Small intestine (tissue), 7 donors: ENCODE measurements around the gene MEGF6. TPM values are rescaled to one million over a fixed set of nuclear protein-coding genes. Genes with fewer than 3 reads are reported as not detected.
A peak's percentile ranks its signal among the peaks of the same experiment; 100 is the strongest.

ENCODE experiments used
- DNase-seq, 2 donors: peaks; one replicate each; pipeline versions ENCODE4 v3.0.0 to v3.0.0-alpha.2; 2013
- FAIRE-seq: peaks from 2 replicates; lab custom pipeline; 2012; peaks lifted over from hg19 to GRCh38; lab: Jason Lieb, UNC
- H3K27ac ChIP-seq, 3 donors: one replicate each; pipeline ENCODE4 v1.5.1; 2013; ENCODE audit warnings: low read length in 2 of 3, mild to moderate bottlenecking in 2 of 3, control low read depth in 1 of 3, inconsistent platforms in 1 of 3, low read depth in 1 of 3, moderate library complexity in 1 of 3
- H3K27me3 ChIP-seq, 3 donors: one replicate each; pipeline ENCODE4 v1.6.1; 2013; ENCODE audit warnings: low read length in 3 of 3, inconsistent platforms in 1 of 3; ENCODE audit not compliant: control insufficient read depth in 3 of 3, insufficient read depth in 3 of 3
- H3K36me3 ChIP-seq, 3 donors: one replicate each; pipeline ENCODE4 v1.6.1; 2013; ENCODE audit warnings: low read length in 3 of 3, inconsistent platforms in 1 of 3, low read depth in 1 of 3, mild to moderate bottlenecking in 1 of 3, moderate library complexity in 1 of 3; ENCODE audit not compliant: control insufficient read depth in 3 of 3, insufficient read depth in 2 of 3
- H3K4me1 ChIP-seq, 3 donors: one replicate each; pipeline ENCODE4 v1.6.1; 2013; ENCODE audit warnings: low read length in 2 of 3, inconsistent platforms in 1 of 3, low read depth in 1 of 3, mild to moderate bottlenecking in 1 of 3, moderate library complexity in 1 of 3; ENCODE audit not compliant: control insufficient read depth in 3 of 3, insufficient read depth in 2 of 3
- H3K4me3 ChIP-seq, 3 donors: one replicate each; pipeline ENCODE4 v1.5.1; 2013; ENCODE audit warnings: low read length in 3 of 3, control low read depth in 1 of 3, inconsistent platforms in 1 of 3, low read depth in 1 of 3, mild to moderate bottlenecking in 1 of 3, moderate library complexity in 1 of 3
- H3K9me3 ChIP-seq, 2 donors: one replicate each; pipeline ENCODE4 v1.6.1; 2013; ENCODE audit warnings: low read depth in 1 of 2, low read length in 1 of 2; ENCODE audit not compliant: control insufficient read depth in 2 of 2, insufficient read depth in 1 of 2
- WGBS, 3 donors: extraction: QIAGEN DNeasy Blood & Tissue Kit; methylation state at CpG; one replicate each; pipeline ENCODE4 v1.1.7; 2013; 5-methylcytosine and 5-hydroxymethylcytosine counted together
- polyA plus RNA-seq, 4 donors: library from polyadenylated mRNA; stranded (reverse) in 3 of 4; unstranded in 1 of 4; fragments of 200-250 nt in 3 of 4; fragments of 120-200 nt in 1 of 4; gene quantifications; one replicate each; pipeline versions ENCODE4 v1.2.1 to v1.2.3, GENCODE V29; 2013
- donor health status: healthy with polysubstance abuse.
- donor health status: control.
- donor health status: control.
- donor health status: Bipolar disorder and iron deficiency.
- donor health status: healthy.

Gene MEGF6
- polyA plus RNA-seq, 4 donors = 0.45 to 5.8 (median 3.7) TPM

DNA sequence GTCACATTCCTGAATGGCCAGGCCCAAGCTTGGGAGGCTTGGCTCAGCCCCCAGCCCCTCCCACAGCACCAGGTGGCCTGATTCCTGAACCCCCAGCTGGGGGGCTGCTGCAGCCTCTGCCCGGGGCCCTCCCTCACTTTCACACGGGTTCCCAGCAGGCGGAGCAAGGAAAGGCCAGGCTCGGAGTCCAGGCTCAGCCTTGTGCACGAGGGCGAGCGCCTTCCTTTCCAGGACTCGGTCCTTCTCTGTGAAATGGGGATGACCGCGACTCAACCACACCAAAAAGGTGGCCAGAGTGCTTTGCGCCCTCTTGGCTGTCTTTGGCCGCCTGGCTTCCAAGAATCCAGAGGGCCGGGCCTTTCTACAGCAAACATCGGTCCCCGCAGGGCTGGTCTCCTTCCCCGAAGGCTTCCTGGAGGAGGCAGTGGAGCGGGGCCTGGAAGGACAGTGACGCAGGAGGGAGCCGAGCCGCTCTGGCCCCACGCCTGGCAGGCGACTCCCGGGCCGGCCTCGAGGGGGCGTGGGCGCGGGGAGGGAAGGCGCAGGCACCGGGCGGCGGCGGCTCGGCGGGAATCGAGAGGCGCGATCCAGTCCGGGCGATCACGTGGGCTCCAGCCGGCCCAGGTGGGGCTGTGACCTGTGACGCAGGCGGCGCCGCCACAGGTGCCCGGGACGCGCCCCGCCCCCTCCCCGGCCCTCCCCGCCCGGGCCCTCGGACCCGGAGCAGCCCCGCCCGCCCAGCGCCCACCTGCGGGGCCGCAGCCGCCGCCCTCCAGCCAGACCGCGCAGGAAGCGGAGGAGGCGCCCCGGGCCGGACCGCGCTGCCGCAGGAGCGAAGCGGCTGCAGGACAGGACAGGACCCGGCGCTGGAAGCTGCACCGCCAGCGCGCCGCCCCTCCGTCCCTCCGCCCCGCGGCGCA, 157.2 kb downstream of the MEGF6 start, which contains the start of gene ARHGEF16:
Gene ARHGEF16 (plus strand): TSS at position 775 of the 920 bp plus-strand sequence. CDS start 8,420 bp downstream, outside the sequence.
- Histone ChIP-seq H3K36me3 (peaks cover 0 to 18% (median 0%) of the 10 kb centered on the region in 3 donors), H3K27ac (peak within 1 kb of the TSS; percentile 88 to 97 (median 88)), H3K27me3 (peaks cover 0 to 2% (median 0%) of the 10 kb centered on the region in 3 donors), H3K4me3 (peak within 1 kb of the TSS; percentile 64 to 78 (median 64)), H3K9me3 (no peaks in the 10 kb centered on the region), H3K4me1 (peaks cover 5 to 51% (median 9%) of the 10 kb centered on the region in 3 donors)
- 4 to 8% (median 5%) methylated on average over 33 to 84 of the region's 84 CpGs for WGBS, 3 donors
- DNase-seq = peak; percentile 93 to 94
- no peak for FAIRE-seq

DNA sequence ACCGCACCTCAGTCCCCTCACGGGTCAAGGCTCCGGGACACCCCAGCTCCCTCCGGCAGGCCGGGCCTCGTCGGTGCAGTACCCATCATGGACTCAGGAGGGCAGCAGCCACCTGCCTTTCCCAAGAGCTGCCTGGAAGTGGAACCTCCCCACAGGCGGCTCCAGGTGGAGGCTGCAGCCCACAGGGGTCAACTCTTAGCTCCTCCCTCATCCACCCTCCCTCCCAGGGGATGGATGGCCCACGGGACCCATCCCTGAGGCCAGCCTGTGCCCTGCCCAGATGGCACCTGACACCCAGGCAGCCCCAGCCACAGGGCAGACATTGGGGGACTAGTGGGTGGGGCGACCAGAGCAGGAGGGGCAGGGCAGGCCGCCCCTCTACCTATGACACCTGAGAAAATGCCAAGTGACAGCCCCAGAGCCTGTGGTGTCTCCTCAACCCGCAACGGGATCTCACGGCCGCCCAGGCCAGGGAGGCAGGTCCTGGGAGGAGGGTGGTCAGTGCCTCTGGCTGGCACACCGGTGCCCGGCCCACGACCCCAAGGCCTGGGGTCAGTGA, 158.0 kb downstream of the MEGF6 start:
- H3K27me3 ChIP-seq = peaks cover 0 to 2% (median 0%) of the 10 kb centered on the region in 3 donors
- DNase-seq (peak; percentile 77 to 90), FAIRE-seq (no peak)
- WGBS, 3 donors = 19 to 25% (median 21%) methylated on average over 17 to 18 of the region's 18 CpGs
- peaks cover 5 to 42% (median 9%) of the 10 kb centered on the region in 3 donors for H3K4me1 ChIP-seq
- no peaks in the 10 kb centered on the region for H3K9me3 ChIP-seq
- no peak overlapping the region for H3K4me3 ChIP-seq
- peak overlapping the region in 2 of 3 donors; percentile 77 to 86 for H3K27ac ChIP-seq
- H3K36me3 ChIP-seq = peaks cover 0 to 13% (median 0%) of the 10 kb centered on the region in 3 donors

DNA sequence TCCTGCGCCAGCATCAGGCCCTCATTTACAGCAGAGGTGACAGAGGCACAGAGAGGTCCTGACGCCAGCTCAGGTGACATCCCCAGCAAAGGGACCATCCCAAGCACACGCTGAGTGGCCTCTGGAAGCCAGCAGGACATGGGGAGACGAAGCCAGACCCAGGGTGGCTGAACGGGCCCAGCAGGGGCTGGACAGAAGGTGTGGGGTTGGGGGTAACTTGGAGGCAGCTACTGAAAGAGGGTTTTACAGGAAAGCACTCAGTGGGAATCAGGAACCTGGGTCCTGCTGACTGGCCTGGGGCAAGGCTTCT, 158.5 kb downstream of the MEGF6 start:
- H3K9me3 ChIP-seq = no peaks in the 10 kb centered on the region
- H3K4me1 ChIP-seq = peaks cover 5 to 38% (median 8%) of the 10 kb centered on the region in 3 donors
- peaks cover 0 to 8% (median 0%) of the 10 kb centered on the region in 3 donors for H3K36me3 ChIP-seq
- H3K27me3 ChIP-seq = peaks cover 0 to 2% (median 0%) of the 10 kb centered on the region in 3 donors
- H3K4me3 ChIP-seq = no peak overlapping the region
- no peak overlapping the region for H3K27ac ChIP-seq
- no peak for DNase-seq
- 34 to 49% (median 45%) methylated on average over 5 of the region's 5 CpGs for WGBS, 3 donors
- no peak for FAIRE-seq

DNA sequence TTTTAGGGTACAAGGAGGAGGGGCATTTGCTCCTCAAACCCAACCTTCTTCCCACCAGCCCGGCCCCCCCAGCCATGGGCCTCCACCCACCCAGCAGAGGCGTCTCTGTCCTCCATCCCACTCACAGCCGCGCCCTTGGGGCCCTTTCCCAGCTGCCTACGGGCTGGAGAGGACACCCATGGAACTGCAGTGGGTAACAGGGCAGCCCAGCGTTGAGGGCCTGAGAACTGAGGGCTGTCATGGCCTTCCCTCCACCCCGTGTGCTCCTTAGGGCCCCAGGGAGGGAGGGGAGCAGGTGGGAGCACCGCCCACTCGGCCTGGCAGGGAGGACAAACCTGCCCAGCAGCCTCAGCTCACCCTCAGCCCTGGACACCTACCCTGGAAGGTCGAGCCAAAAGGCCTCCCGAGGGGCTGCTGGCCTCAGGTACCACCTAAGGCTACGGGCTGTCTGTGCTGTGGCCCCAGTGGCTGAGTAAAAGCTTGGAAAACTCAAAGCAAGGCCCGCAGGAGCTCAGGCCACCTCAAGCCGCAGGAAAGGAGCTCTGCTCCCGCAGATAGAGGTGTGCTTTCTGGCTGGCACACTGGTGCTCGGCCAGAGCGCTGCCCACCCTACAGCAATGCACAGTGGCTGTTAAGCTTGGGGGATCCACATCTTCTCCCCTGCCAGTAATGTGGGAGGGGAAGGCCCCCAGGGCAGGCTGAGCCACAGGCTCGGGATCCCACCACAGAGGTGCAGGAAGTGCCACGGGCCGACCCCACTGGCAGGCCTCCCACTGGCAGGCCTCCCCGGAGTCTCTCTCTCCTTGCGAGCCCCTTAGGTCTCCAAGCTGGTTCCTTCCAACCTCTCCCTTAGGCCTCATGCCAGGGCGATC, 159.1 kb downstream of the MEGF6 start:
- Histone ChIP-seq H3K9me3 (no peaks in the 10 kb centered on the region), H3K27me3 (peaks cover 0 to 2% (median 0%) of the 10 kb centered on the region in 3 donors), H3K4me3 (no peak overlapping the region), H3K27ac (no peak overlapping the region), H3K36me3 (peaks cover 0 to 2% (median 0%) of the 10 kb centered on the region in 3 donors), H3K4me1 (peaks cover 2 to 32% (median 3%) of the 10 kb centered on the region in 3 donors)
- FAIRE-seq (no peak), DNase-seq (no peak)
- WGBS, 3 donors = 68 to 75% (median 68%) methylated on average over 22 to 23 of the region's 23 CpGs

DNA sequence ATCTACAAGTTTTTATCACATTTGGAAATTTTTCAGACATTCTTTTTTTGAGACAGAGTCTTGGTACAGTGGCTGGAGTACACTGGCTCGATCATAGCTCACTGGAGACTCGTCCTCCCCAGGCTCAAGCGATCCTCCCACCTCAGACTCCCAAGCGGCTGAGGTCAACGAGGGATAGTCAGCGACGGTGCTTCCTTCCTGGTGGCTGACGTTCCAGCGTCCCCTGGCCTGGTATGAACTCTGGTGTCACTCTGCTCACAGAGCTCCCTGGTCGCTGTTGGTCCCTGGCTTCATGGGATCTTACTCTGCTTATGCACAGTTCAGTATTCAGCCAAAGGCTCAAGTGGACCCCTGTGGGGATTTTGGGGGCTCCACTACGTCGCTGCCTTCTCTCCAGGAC, 160.3 kb downstream of the MEGF6 start:
- no peak overlapping the region for H3K4me3 ChIP-seq
- peaks cover 0 to 19% (median 2%) of the 10 kb centered on the region in 3 donors for H3K4me1 ChIP-seq
- FAIRE-seq = no peak
- H3K27me3 ChIP-seq = peaks cover 0 to 2% (median 0%) of the 10 kb centered on the region in 3 donors
- no peaks in the 10 kb centered on the region for H3K9me3 ChIP-seq
- 72 to 76% (median 73%) methylated on average over 12 of the region's 12 CpGs for WGBS, 3 donors
- no peak overlapping the region for H3K27ac ChIP-seq
- DNase-seq = no peak
- H3K36me3 ChIP-seq = no peaks in the 10 kb centered on the region

DNA sequence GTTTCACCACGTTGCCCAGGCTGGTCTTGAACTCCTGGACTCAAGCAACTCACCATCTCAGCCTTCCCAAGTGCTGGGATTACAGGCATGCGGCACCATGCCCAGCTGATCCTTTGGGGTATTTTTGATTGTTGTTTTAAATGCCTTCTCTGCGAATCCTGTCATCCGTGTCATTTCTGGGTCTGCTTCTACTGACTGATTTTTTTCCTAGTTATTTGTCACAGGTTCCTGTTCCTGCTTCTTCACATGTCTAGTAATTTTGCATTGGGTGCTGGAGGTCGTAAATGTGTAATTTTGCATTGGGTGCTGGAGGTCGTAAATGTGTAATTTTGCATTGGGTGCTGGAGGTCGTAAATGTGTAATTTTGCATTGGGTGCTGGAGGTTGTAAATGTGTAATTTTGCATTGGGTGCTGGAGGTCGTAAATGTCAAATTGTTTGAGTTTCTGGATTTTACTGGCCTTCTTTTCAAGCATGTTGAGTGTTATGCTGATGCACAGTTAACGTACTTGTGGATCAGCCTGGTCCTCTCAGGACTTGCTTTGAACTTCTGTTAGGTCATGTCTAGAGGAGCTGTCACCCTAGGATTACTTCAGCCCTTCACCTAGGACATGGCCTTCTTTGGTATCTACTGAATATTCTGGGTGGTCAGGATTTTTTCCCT, 161.0 kb downstream of the MEGF6 start:
- H3K4me1 ChIP-seq = peaks cover 0 to 13% (median 2%) of the 10 kb centered on the region in 3 donors
- DNase-seq (no peak), FAIRE-seq (no peak)
- no peak overlapping the region for H3K27ac ChIP-seq
- 48 to 70% (median 56%) methylated on average over 9 of the region's 9 CpGs for WGBS, 3 donors
- no peak overlapping the region for H3K4me3 ChIP-seq
- H3K36me3 ChIP-seq = no peaks in the 10 kb centered on the region
- peaks cover 0 to 2% of the 10 kb centered on the region in 2 donors for H3K9me3 ChIP-seq
- H3K27me3 ChIP-seq = peaks cover 0 to 2% (median 0%) of the 10 kb centered on the region in 3 donors

DNA sequence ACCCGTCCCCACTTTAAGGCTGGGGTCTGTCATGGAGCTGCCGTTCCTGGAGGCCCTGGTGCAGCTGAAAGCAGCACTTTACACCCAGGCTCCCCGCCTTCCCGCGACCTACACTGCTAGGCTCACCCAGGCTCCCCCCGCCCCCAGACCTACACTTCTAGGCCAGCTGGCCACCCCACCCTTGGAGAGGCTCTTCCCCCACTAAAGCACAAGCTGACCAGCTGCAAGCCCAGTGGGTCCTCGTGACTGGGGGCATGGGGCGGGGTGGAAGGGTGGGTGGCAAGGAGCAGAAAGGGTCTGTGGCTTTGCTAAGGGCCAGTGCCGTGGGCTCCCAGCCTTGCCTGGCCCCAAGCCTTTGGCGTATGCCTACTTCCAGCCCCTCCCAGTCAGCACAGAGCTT, 166.6 kb downstream of the MEGF6 start:
- peaks cover 0 to 6% (median 2%) of the 10 kb centered on the region in 3 donors for H3K27me3 ChIP-seq
- FAIRE-seq (no peak), DNase-seq (no peak)
- peaks cover 0 to 2% of the 10 kb centered on the region in 2 donors for H3K9me3 ChIP-seq
- WGBS, 3 donors = 63 to 72% (median 69%) methylated on average over 10 of the region's 10 CpGs
- peaks cover 0 to 5% (median 0%) of the 10 kb centered on the region in 3 donors for H3K4me1 ChIP-seq
- no peaks in the 10 kb centered on the region for H3K36me3 ChIP-seq
- no peak overlapping the region for H3K27ac ChIP-seq
- no peak overlapping the region for H3K4me3 ChIP-seq
